GM21526 (cell line): ENCODE measurements around the gene HS3ST6.
"Not testable (repeated sequence)": the region's sequence is repeated elsewhere in the genome, so short reads cannot be mapped to it uniquely, and the experiment has no call there.

ENCODE experiments used
- ATAC-seq: cut with Tn5 transposase; IDR thresholded peaks from one replicate; pipeline ENCODE4 v1.9.1; 2021; ENCODE audit warnings: moderate library complexity; ENCODE audit not compliant: unreplicated experiment, low FRiP score

Gene HS3ST6

DNA sequence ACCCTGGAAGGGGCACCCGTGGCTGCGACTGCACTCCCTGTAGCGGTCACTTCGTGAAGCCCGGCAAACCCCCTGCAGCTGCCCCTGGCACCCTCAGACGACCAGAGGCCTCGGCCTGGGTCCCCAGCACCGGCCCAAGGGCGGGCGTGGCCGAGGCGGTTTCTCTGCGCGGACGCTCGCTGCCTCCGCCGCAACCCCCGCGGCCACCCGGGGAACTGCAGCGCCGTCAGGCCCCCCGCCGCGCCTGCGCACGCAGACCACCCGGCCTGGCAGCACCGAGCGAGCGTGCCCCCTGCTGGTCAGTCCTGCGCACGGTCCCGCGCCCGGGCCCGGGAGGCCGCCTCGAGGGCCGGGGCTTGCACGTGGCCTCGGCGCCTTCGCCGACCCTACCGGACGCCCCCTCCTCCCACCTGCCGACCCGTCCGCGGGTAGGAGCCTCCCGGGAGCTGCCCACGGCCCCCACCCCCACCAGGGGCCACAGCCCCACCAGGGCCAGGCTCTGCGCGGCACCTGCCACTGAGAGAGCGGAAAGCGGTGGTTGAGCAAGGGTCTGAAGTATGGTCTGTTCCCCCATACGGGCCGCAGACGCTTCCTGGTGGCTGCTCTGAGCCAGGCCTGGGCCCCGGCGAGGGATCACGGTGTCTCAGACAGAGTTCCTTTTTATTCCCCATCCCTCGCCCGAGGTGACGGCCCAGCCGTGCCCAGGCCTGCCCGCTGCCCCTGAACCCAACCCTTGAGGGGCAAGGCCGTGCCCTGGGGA, 11.5 kb upstream of the HS3ST6 start:
- ATAC-seq = peak; percentile 78

- no peak for ATAC-seq
Measured at GRCh38 chr16:1929105-1929504, 10.9 kb upstream of the HS3ST6 start.

DNA sequence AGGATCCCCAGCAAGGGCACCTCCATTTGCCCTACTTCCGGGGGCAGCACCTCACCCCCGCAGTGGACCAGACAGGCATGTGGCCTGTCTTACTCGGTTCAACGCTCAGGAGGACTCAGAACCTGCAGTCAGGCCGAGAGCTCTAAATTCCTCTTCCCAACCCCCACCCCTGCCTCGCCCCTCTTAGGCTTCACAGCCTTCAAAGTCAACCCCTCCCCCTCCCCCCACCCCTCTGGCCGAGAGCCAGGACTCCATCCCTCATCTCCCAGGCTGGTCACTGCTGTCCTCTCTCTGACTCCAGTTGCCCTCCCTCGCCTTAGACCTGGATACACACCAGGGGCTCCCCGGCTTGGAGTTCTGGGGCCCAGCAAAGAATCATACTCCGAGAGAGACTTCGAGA, 8.1 kb upstream of the HS3ST6 start:
- no peak for ATAC-seq

DNA sequence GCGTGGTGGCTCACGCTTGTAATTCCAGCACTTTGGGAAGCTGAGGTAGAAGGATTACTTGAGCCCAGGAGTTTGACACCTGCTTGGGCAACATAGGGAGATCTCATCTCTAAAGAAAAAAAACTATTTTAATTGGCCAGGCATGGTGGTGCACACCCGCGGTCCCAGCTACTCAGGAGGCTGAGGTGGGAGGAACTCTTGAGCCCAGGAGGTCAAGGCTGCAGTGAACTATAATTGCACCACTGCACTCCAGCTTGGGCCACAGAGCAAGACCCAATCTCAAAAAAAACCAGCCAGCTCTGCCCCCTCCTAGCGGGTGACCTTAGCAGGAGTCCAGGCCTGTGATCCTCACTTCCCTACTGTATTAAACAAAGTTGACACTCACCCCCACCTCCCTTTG, 5.9 kb upstream of the HS3ST6 start:
- ATAC-seq = no peak

- ATAC-seq = no peak
Measured at GRCh38 chr16:1923299-1924034, 5.3 kb upstream of the HS3ST6 start.

GRCh38 chr16:1922357-1922756, 4.1 kb upstream of the HS3ST6 start:
- ATAC-seq = no peak

GRCh38 chr16:1920727-1921171, 2.5 kb upstream of the HS3ST6 start:
- no peak for ATAC-seq

DNA sequence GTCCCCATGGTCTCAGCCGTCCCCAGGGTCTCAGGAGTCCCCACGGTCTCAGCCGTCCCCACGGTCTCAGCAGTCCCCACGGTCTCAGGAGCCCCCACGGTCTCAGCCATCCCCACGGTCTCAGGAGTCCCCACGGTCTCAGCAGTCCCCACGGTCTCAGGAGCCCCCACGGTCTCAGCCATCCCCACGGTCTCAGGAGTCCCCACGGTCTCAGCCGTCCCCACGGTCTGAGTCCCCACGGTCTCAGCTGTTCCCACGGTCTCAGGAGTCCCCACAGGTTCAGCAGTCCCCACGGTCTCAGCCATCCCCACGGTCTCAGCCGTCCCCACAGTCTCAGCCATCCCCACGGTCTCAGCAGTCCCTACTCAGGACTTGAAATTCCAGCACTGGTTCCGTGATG, 1.9 kb upstream of the HS3ST6 start:
- ATAC-seq = not testable (repeated sequence)

DNA sequence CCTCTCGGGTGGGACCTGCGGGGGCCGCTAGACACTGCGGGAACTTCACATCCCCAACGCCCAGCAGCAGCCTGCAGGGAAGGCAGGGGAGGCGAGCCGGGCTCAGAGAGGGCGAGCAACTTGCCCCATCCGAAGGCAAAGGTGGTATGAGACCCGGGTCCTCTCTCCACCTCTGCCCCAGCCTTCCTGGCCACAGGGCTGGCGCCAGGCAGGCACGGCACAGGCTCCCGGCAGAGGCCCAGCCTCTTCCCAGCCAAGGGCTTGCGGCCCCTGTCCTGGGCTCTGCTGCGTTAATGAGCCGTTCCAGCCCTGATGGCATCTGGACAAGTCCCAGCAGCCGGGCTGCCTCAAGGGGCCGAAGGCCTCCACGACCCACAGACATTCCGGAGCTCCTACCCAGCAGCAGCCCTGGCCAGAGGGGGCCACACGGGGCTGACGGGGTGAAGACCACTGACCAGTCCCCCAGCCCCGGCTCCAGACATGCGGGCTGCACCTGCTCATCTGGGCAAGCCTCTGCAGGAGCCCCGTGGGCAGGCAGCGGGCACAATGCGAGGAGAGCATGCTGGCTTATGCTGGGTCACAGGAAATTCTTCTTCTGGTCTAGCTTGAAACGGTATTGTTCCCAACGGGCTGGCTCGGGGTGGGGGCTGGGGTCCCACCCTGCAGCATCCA, 1.2 kb upstream of the HS3ST6 start:
- ATAC-seq = no peak

- no peak for ATAC-seq
Measured at GRCh38 chr16:1917665-1918350, 407 bp downstream of the HS3ST6 start.

DNA sequence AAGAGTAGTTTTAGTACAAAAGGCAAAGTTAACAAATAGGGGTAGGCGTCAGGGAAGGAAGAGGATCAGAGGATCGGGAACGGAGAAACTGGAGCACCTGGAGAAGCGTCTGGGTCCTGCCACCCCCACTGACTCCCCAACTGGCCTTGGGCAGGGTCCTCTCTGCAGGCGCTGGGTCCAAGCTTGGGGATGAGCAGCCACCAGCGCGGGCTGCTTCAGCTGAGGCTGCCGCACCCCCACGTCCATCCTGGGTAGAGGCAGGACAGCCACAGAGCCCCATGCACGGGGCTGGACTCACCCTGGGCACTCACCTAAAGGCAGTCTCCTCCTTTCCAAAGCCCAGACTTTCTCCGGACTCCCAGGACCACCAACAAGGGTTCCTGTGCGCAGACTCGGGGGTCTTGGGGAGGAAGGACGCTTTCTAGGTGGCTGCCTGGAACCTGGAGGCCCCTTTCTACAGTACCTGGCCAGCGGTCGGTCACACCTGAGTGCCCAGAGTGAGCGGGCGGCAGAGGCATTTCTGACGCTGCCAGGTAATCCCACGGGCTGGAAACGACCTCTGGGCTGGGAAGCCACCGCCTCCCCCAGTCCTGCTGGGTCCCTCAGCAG, 1.1 kb downstream of the HS3ST6 start:
- ATAC-seq = no peak

GRCh38 chr16:1916640-1916990, 1.6 kb downstream of the HS3ST6 start:
- no peak for ATAC-seq

DNA sequence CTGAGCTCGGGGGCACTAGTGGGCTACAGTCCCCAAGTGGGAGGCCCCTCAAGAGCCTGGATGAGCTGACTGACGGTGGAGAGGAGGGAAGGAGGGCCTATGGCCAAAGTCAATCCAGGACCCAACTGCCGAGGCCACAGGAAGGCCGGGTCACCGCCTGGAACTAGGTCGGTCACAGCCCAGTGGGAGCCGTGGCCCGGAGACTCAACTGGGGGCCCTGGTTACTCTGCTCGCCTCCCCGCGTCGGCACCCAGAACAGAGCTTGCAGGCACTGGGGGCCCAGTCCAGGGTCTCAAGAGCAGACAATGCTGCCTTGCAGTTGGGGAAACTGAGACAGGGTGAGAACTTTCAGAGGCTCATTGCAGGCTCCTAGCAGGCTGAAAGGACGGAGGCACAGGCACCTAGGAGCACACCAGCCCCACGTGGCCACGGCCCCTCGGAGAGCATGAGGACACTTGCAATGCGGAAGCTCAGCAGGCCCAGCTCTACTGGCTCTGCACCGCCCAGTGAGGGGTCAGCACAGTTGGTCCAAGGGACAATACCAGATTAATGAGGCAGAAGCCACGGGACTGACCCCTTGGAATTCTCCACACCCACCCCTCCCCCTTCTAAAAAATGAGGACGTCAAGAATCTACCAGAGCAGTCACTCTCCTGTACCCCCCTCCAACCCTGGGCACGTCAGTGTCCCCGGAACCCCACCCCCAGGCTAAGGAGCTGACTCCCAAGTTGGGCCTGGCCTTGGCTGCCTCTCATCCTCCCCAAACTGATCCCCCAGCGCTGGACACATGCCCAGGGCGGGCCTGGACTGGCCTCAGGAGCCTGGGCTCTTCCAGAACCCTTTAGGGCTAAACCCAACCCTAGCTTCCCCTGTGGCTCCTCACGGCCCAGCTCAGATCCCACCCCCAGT, 2.2 kb downstream of the HS3ST6 start:
- no peak for ATAC-seq

GRCh38 chr16:1914988-1915387, 3.2 kb downstream of the HS3ST6 start:
- ATAC-seq = no peak

DNA sequence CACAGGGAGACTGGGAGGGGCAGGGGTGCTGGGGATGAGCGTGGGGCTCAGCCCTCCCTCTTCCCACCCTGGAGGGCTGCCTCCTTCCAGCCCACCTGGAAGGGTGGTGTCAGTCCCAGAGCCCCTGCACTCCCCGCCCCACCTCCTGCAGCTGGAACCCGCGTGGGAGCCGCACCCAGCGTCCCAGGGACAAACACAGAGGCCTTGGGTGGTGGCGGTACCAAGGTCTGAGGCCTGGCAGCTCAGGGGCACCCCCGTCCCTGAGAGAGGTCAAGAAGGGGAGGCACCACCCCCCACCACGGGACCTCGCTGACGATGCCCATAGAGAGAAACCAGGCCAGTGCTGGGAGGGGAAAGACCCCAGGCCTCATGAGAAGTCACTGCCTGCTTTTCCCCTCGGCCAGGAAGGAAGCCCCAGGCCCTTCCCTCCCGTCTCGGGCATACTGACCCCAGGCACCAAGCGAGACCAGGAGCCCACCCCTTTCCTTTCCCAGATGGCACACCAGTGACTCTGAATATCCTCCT, 4.1 kb downstream of the HS3ST6 start:
- no peak for ATAC-seq

- ATAC-seq = no peak
Measured at GRCh38 chr16:1913327-1914083, 4.7 kb downstream of the HS3ST6 start.

GRCh38 chr16:1912215-1912543, 6.0 kb downstream of the HS3ST6 start:
- no peak for ATAC-seq

GRCh38 chr16:1911467-1912214, 6.6 kb downstream of the HS3ST6 start:
- ATAC-seq = no peak
